ENCODE results near the gene ADGRF3. TPM values are rescaled to one million over a fixed set of nuclear protein-coding genes. Genes with fewer than 3 reads are reported as not detected.

The ADGRF3 gene
- total and polyA plus RNA-seq, 2 experiments from 2014 or later, result 0.24 TPM; not detected in 1

- Histone ChIP-seq H3K27me3 (replicated peaks; ENCODE audit: insufficient read depth) (no peaks in the 10 kb centered on the region), H3K4me1 (ENCODE audit: insufficient read depth) (peaks cover 14% of the 10 kb centered on the region), H3K4me3 (peak overlapping the region; percentile 82), H4K20me1 (ENCODE audit: insufficient read depth) (no peaks in the 10 kb centered on the region), H3K36me3 (ENCODE audit: low read depth) (no peaks in the 10 kb centered on the region), H3K27ac (peak overlapping the region; percentile 81), H3K9ac (peak overlapping the region; percentile 85), H3K9me2 (ENCODE audit: insufficient read depth) (no peaks in the 10 kb centered on the region), H2AFZ (peak overlapping the region; percentile 99), H3K4me2 (ENCODE audit: unreplicated experiment) (peak overlapping the region; percentile 93), H3F3A (ENCODE audit: insufficient read depth) (peaks cover 11% of the 10 kb centered on the region), H3K9me3 (ENCODE audit: low read depth) (no peaks in the 10 kb centered on the region), H3K79me2 (ENCODE audit: insufficient read depth) (no peaks in the 10 kb centered on the region)
- no peak for TF ChIP-seq EZH2 (IDR thresholded peaks at IDR 0.05; ENCODE audit: insufficient read depth, poor library complexity, severe bottlenecking)
- no peak for TF ChIP-seq EZH2phosphoT487 (IDR thresholded peaks at IDR 0.05; ENCODE audit: insufficient read depth, low read depth)
- in situ Hi-C loops (cut with MboI), result no loop called here
- 8 to 11% methylated on average over 17 of the region's 17 CpGs for WGBS, 2 experiments (ENCODE audit: low coverage in 1 of 2, low lambda C conversion rate in 2 of 2, missing lambda C conversion rate in 2 of 2)
- no peak for DNase-seq
Measured at GRCh38 chr2:26298286-26298637, 48.3 kb downstream of the ADGRF3 start.

DNA sequence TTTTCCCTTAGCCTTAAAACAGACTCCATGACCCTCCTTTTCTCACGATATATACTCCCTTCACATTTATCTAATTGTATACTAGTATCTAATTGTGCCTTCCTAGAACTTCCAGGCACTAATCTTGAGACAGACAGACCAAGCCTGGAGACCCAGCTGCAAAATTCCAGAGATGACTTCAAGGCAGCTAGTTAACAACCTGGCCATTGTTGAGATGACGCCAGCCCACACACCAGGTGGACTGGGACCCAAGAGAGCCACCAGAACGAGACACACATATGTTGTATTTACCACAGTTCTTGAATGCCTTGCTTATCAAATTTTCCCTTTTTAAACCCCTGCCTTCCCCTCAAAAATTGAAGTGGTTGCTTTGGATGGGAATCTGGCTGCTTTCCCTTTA lies 49.5 kb downstream of the ADGRF3 start:
- H3K27me3 ChIP-seq (replicated peaks; ENCODE audit: insufficient read depth), result no peaks in the 10 kb centered on the region
- no peaks in the 10 kb centered on the region for H4K20me1 ChIP-seq (ENCODE audit: insufficient read depth)
- H3K36me3 ChIP-seq (ENCODE audit: low read depth), result no peaks in the 10 kb centered on the region
- TF ChIP-seq EZH2 (IDR thresholded peaks at IDR 0.05; ENCODE audit: insufficient read depth, poor library complexity, severe bottlenecking) (no peak), EZH2phosphoT487 (IDR thresholded peaks at IDR 0.05; ENCODE audit: insufficient read depth, low read depth) (no peak)
- no peak overlapping the region for H3K27ac ChIP-seq
- H3K4me2 ChIP-seq (ENCODE audit: unreplicated experiment), result no peak overlapping the region
- H3K9me2 ChIP-seq (ENCODE audit: insufficient read depth), result no peaks in the 10 kb centered on the region
- no peaks in the 10 kb centered on the region for H3K9me3 ChIP-seq (ENCODE audit: low read depth)
- H3K4me3 ChIP-seq, result no peak overlapping the region
- peaks cover 21% of the 10 kb centered on the region for H3K4me1 ChIP-seq (ENCODE audit: insufficient read depth)
- in situ Hi-C loops (cut with MboI), result no loop called here
- DNase-seq, result no peak
- H3F3A ChIP-seq (ENCODE audit: insufficient read depth), result peaks cover 15% of the 10 kb centered on the region
- H3K9ac ChIP-seq, result no peak overlapping the region
- H2AFZ ChIP-seq, result no peak overlapping the region
- 97 to 98% methylated on average over 3 of the region's 3 CpGs for WGBS, 2 experiments (ENCODE audit: low coverage in 1 of 2, low lambda C conversion rate in 2 of 2, missing lambda C conversion rate in 2 of 2)
- H3K79me2 ChIP-seq (ENCODE audit: insufficient read depth), result no peaks in the 10 kb centered on the region

- WGBS, 2 experiments (ENCODE audit: low coverage in 1 of 2, low lambda C conversion rate in 2 of 2, missing lambda C conversion rate in 2 of 2), result 76 to 97% methylated on average over 1 of the region's 1 CpG
- in situ Hi-C loops (cut with MboI), result no loop called here
- Histone ChIP-seq H3K9me2 (ENCODE audit: insufficient read depth) (no peaks in the 10 kb centered on the region), H3K9ac (no peak overlapping the region), H3K4me3 (no peak overlapping the region), H2AFZ (no peak overlapping the region), H3K27ac (no peak overlapping the region), H4K20me1 (ENCODE audit: insufficient read depth) (no peaks in the 10 kb centered on the region), H3K36me3 (ENCODE audit: low read depth) (no peaks in the 10 kb centered on the region), H3K79me2 (ENCODE audit: insufficient read depth) (no peaks in the 10 kb centered on the region), H3K4me1 (ENCODE audit: insufficient read depth) (peaks cover 19% of the 10 kb centered on the region), H3K27me3 (replicated peaks; ENCODE audit: insufficient read depth) (no peaks in the 10 kb centered on the region), H3F3A (ENCODE audit: insufficient read depth) (peaks cover 19% of the 10 kb centered on the region), H3K9me3 (ENCODE audit: low read depth) (no peaks in the 10 kb centered on the region), H3K4me2 (ENCODE audit: unreplicated experiment) (no peak overlapping the region)
- TF ChIP-seq EZH2 (IDR thresholded peaks at IDR 0.05; ENCODE audit: insufficient read depth, poor library complexity, severe bottlenecking) (no peak), EZH2phosphoT487 (IDR thresholded peaks at IDR 0.05; ENCODE audit: insufficient read depth, low read depth) (no peak)
- no peak for DNase-seq
Measured at GRCh38 chr2:26295511-26295910, 51.1 kb downstream of the ADGRF3 start.

- H3K4me3 ChIP-seq, result no peak overlapping the region
- peak; percentile 74 for DNase-seq
- in situ Hi-C loops (cut with MboI), result no loop called here
Measured at GRCh38 chr2:26292646-26293045, 53.9 kb downstream of the ADGRF3 start.

More at GRCh38 chr2:26292646-26293045, 53.9 kb downstream of the ADGRF3 start:
- Histone ChIP-seq H3K4me2 (ENCODE audit: unreplicated experiment) (peak overlapping the region; percentile 2), H3K9me2 (ENCODE audit: insufficient read depth) (no peaks in the 10 kb centered on the region), H3K27me3 (replicated peaks; ENCODE audit: insufficient read depth) (no peaks in the 10 kb centered on the region), H2AFZ (peak overlapping the region; percentile 37; the same call in 1 of the 2 replicates), H3K9ac (no peak overlapping the region), H3K36me3 (ENCODE audit: low read depth) (peaks cover 4% of the 10 kb centered on the region; the same call in 1 of the 2 replicates), H3K9me3 (ENCODE audit: low read depth) (no peaks in the 10 kb centered on the region), H4K20me1 (ENCODE audit: insufficient read depth) (no peaks in the 10 kb centered on the region), H3K4me1 (ENCODE audit: insufficient read depth) (peaks cover 7% of the 10 kb centered on the region), H3F3A (ENCODE audit: insufficient read depth) (peaks cover 8% of the 10 kb centered on the region; the same call in 1 of the 2 replicates), H3K79me2 (ENCODE audit: insufficient read depth) (no peaks in the 10 kb centered on the region), H3K27ac (0 out of 2 replicates have a peak overlapping the region, but pooled peaks have one; percentile 14)
- TF ChIP-seq EZH2phosphoT487 (IDR thresholded peaks at IDR 0.05; ENCODE audit: insufficient read depth, low read depth), result no peak
- no peak for TF ChIP-seq EZH2 (IDR thresholded peaks at IDR 0.05; ENCODE audit: insufficient read depth, poor library complexity, severe bottlenecking)
- WGBS, 2 experiments (ENCODE audit: low coverage in 1 of 2, low lambda C conversion rate in 2 of 2, missing lambda C conversion rate in 2 of 2), result 45 to 53% methylated on average over 6 of the region's 6 CpGs

Data from GM23248 (cell line).